ENCODE data around the gene ACKR2. TPM values are rescaled to one million over a fixed set of nuclear protein-coding genes. Genes with fewer than 3 reads are reported as not detected.

ACKR2 gene
- total RNA-seq, 1 experiment from 2014 or later, result 0.76 TPM

DNA sequence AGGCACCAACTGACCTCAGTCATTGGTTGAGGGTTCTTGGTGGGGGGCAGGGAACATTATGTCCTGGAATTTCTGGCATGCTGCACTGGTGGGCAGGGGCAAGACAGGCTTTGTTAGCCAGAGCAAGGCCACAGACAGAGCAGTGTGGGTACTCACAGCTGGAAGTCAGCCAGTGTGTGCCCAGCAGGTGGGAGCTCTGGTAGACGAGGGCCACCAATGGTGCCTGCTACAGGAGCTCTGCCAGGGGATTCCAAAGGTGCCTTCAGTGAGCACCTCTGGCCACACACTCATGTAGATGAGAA lies 35.1 kb downstream of the ACKR2 start:
- Histone ChIP-seq H4K20me1 (ENCODE audit: insufficient read depth) (no peaks in the 10 kb centered on the region), H3K27ac (ENCODE audit: low read depth, low read length) (no peak overlapping the region), H3K4me1 (ENCODE audit: control insufficient read depth in 1 of 2, insufficient read depth in 2 of 2, low read length in 2 of 2) (no peaks in the 10 kb centered on the region), H2AFZ (ENCODE audit: low read depth, low read length, poor library complexity, severe bottlenecking) (no peak overlapping the region), H3K9me2 (ENCODE audit: insufficient read depth) (no peaks in the 10 kb centered on the region), H3K9me3 (ENCODE audit: control insufficient read depth in 1 of 2, insufficient read depth in 1 of 2, low read depth in 1 of 2, low read length in 2 of 2) (no peaks in the 10 kb centered on the region), H3K9ac (ENCODE audit: low read length) (no peak overlapping the region), H3K36me3 (ENCODE audit: control insufficient read depth in 1 of 2, insufficient read depth in 2 of 2, low read length in 2 of 2) (no peaks in the 10 kb centered on the region), H3K4me2 (ENCODE audit: low read length) (no peak overlapping the region), H3K27me3 (ENCODE audit: insufficient read depth, low read length) (no peaks in the 10 kb centered on the region), H3K79me2 (ENCODE audit: insufficient read depth, low read length) (no peaks in the 10 kb centered on the region), H3K4me3 (replicated peaks in 1 of 2; ENCODE audit: low read depth in 1 of 2, low read length in 2 of 2) (no peak overlapping the region)
- POLR2A ChIA-PET, result no interaction called here
- BruUV-seq (replicated peaks), result no TSS peak
- CTCF ChIA-PET, result no interaction called here
- intact Hi-C loops (cut with micrococcal nuclease), result no loop called here
- ATAC-seq (no peak), DNase-seq (ENCODE audit: low read depth, low spot score) (no peak)
- TF ChIP-seq, protein P1, sequence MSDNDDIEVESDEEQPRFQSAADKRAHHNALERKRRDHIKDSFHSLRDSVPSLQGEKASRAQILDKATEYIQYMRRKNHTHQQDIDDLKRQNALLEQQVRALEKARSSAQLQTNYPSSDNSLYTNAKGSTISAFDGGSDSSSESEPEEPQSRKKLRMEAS (IDR thresholded peaks at IDR 0.05), result no peak
- TF ChIP-seq, protein P2, sequence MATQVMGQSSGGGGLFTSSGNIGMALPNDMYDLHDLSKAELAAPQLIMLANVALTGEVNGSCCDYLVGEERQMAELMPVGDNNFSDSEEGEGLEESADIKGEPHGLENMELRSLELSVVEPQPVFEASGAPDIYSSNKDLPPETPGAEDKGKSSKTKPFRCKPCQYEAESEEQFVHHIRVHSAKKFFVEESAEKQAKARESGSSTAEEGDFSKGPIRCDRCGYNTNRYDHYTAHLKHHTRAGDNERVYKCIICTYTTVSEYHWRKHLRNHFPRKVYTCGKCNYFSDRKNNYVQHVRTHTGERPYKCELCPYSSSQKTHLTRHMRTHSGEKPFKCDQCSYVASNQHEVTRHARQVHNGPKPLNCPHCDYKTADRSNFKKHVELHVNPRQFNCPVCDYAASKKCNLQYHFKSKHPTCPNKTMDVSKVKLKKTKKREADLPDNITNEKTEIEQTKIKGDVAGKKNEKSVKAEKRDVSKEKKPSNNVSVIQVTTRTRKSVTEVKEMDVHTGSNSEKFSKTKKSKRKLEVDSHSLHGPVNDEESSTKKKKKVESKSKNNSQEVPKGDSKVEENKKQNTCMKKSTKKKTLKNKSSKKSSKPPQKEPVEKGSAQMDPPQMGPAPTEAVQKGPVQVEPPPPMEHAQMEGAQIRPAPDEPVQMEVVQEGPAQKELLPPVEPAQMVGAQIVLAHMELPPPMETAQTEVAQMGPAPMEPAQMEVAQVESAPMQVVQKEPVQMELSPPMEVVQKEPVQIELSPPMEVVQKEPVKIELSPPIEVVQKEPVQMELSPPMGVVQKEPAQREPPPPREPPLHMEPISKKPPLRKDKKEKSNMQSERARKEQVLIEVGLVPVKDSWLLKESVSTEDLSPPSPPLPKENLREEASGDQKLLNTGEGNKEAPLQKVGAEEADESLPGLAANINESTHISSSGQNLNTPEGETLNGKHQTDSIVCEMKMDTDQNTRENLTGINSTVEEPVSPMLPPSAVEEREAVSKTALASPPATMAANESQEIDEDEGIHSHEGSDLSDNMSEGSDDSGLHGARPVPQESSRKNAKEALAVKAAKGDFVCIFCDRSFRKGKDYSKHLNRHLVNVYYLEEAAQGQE (IDR thresholded peaks at IDR 0.05; ENCODE audit: low read depth), result no peak
- TF ChIP-seq EZH2 (IDR thresholded peaks at IDR 0.05), result no peak
- TF ChIP-seq, protein P3, sequence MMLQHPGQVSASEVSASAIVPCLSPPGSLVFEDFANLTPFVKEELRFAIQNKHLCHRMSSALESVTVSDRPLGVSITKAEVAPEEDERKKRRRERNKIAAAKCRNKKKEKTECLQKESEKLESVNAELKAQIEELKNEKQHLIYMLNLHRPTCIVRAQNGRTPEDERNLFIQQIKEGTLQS (IDR thresholded peaks at IDR 0.05), result no peak
- RAD21 ChIA-PET (ENCODE audit: low non-redundant PET in 1 of 2, low total read pairs in 2 of 2, uncharacterized antibody in 2 of 2, unreplicated experiment in 2 of 2), result no interaction called here

DNA sequence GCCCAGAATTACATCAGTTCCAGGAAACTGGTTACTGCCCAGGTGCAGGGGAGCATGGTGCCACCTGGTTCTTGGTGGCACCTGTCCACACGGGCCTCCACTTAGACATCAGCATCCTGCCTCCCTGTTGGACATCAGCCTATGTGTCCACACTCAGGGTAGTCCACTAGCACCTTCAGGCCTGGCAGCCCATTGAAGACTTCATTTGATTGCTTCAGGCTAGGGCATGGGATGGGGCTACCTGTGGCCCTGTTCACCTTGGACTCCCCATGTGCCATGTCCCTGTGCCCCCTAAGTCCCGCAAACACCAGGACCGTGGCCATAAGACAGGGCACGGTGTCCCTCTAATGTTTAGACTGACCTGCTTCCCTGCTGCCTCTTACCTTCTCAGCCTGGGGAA lies 35.6 kb downstream of the ACKR2 start:
- Histone ChIP-seq H3K4me2 (ENCODE audit: low read length) (no peak overlapping the region), H3K79me2 (ENCODE audit: insufficient read depth, low read length) (no peaks in the 10 kb centered on the region), H3K9me2 (ENCODE audit: insufficient read depth) (no peaks in the 10 kb centered on the region), H3K27me3 (ENCODE audit: insufficient read depth, low read length) (no peaks in the 10 kb centered on the region), H3K36me3 (ENCODE audit: control insufficient read depth in 1 of 2, insufficient read depth in 2 of 2, low read length in 2 of 2) (no peaks in the 10 kb centered on the region), H2AFZ (ENCODE audit: low read depth, low read length, poor library complexity, severe bottlenecking) (no peak overlapping the region), H3K27ac (ENCODE audit: low read depth, low read length) (no peak overlapping the region), H3K4me1 (ENCODE audit: control insufficient read depth in 1 of 2, insufficient read depth in 2 of 2, low read length in 2 of 2) (no peaks in the 10 kb centered on the region), H4K20me1 (ENCODE audit: insufficient read depth) (no peaks in the 10 kb centered on the region), H3K4me3 (replicated peaks in 1 of 2; ENCODE audit: low read depth in 1 of 2, low read length in 2 of 2) (no peak overlapping the region), H3K9me3 (ENCODE audit: control insufficient read depth in 1 of 2, insufficient read depth in 1 of 2, low read depth in 1 of 2, low read length in 2 of 2) (no peaks in the 10 kb centered on the region), H3K9ac (ENCODE audit: low read length) (no peak overlapping the region)
- DNase-seq (ENCODE audit: low read depth, low spot score) (no peak), ATAC-seq (no peak)
- ChIA-PET POLR2A (no interaction called here), CTCF (no interaction called here), RAD21 (ENCODE audit: low non-redundant PET in 1 of 2, low total read pairs in 2 of 2, uncharacterized antibody in 2 of 2, unreplicated experiment in 2 of 2) (no interaction called here)
- no TSS peak for BruUV-seq (replicated peaks)
- TF ChIP-seq RAD21 (IDR thresholded peaks at IDR 0.05; ENCODE audit: low read depth), result no peak
- TF ChIP-seq, protein P2 (IDR thresholded peaks at IDR 0.05; ENCODE audit: low read depth), result no peak
- TF ChIP-seq SIN3A (IDR thresholded peaks at IDR 0.05; ENCODE audit: low read depth), result no peak
- no peak for TF ChIP-seq FOSL1 (IDR thresholded peaks at IDR 0.05; ENCODE audit: low read depth)
- TF ChIP-seq ZNF274 (IDR thresholded peaks at IDR 0.05; ENCODE audit: low read depth, low read length), result no peak
- no peak for TF ChIP-seq YY1 (IDR thresholded peaks at IDR 0.05; ENCODE audit: extremely low read depth, insufficient replicate concordance, low read depth, low read length)
- TF ChIP-seq JUND (IDR thresholded peaks at IDR 0.05), result no peak
- TF ChIP-seq, protein P1 (IDR thresholded peaks at IDR 0.05), result no peak
- TF ChIP-seq TCF7L2 (IDR thresholded peaks at IDR 0.05; ENCODE audit: borderline replicate concordance, extremely low read depth, insufficient read depth, insufficient read length), result no peak
- no peak for TF ChIP-seq EGR1 (IDR thresholded peaks at IDR 0.05; ENCODE audit: low read depth)
- intact Hi-C loops (cut with micrococcal nuclease), result no loop called here
